IPS DF 6.9 (cell line): ENCODE data around the gene ISG15.
"Not testable (repeated sequence)": the region's sequence is repeated elsewhere in the genome, so short reads cannot be mapped to it uniquely, and the experiment has no call there.

Source experiments
- DNase-seq: peaks from one replicate; pipeline ENCODE4 v3.0.0-alpha.2; 2013; ENCODE audit warnings: low read depth, low spot score
- H3K27ac ChIP-seq: one replicate; pipeline ENCODE4 v1.5.1; 2013; ENCODE audit warnings: low read length, control low read depth
- H3K27me3 ChIP-seq: 2 replicates; pipeline ENCODE4 v1.6.1; 2013; ENCODE audit warnings: mild to moderate bottlenecking, low read length; ENCODE audit not compliant: control insufficient read depth, insufficient read depth
- H3K36me3 ChIP-seq: 2 replicates; pipeline ENCODE4 v1.6.1; 2013; ENCODE audit warnings: low read length; ENCODE audit not compliant: control insufficient read depth, insufficient read depth
- H3K4me1 ChIP-seq: 2 replicates; pipeline ENCODE4 v1.6.1; 2013; ENCODE audit warnings: low read length; ENCODE audit not compliant: control insufficient read depth, insufficient read depth
- H3K4me3 ChIP-seq: 2 replicates; pipeline ENCODE4 v1.5.1; 2013; ENCODE audit warnings: mild to moderate bottlenecking, low read length
- H3K9me3 ChIP-seq: 2 replicates; pipeline ENCODE4 v1.6.1; 2013; ENCODE audit warnings: low read length, inconsistent platforms; ENCODE audit not compliant: control insufficient read depth, insufficient read depth
- WGBS: extraction: QIAGEN DNeasy Blood & Tissue Kit; methylation state at CpG from one replicate; pipeline ENCODE4 v1.1.7; 2013; ENCODE audit warnings: mixed read lengths, missing lambda C conversion rate; ENCODE audit not compliant: insufficient read length, insufficient coverage; 5-methylcytosine and 5-hydroxymethylcytosine counted together

The ISG15 gene

GRCh38 chr1:1022302-1023009 is 9.2 kb downstream of the ISG15 start:
- peaks cover 27% of the 10 kb centered on the region for H3K4me1 ChIP-seq
- no peaks in the 10 kb centered on the region for H3K27me3 ChIP-seq
- 0 out of 2 replicates have a peak, but pooled peaks cover 2% of the 10 kb centered on the region for H3K36me3 ChIP-seq
- no peaks in the 10 kb centered on the region for H3K9me3 ChIP-seq
- WGBS: no CpG with 5 or more reads among the region's 27 CpGs
- no peak overlapping the region for H3K27ac ChIP-seq
- DNase-seq: no peak
- H3K4me3 ChIP-seq: no peak overlapping the region

- no peaks in the 10 kb centered on the region for H3K27me3 ChIP-seq
- 0 out of 2 replicates have a peak, but pooled peaks cover 7% of the 10 kb centered on the region for H3K36me3 ChIP-seq
- H3K9me3 ChIP-seq: no peaks in the 10 kb centered on the region
- no peak overlapping the region for H3K27ac ChIP-seq
- DNase-seq: no peak
- H3K4me1 ChIP-seq: peaks cover 27% of the 10 kb centered on the region
- no peak overlapping the region for H3K4me3 ChIP-seq
- no CpG with 5 or more reads among the region's 13 CpGs for WGBS
These were observed 10.4 kb downstream of the ISG15 start for GRCh38 chr1:1023700-1024099.

GRCh38 chr1:1024149-1024770 is 11.0 kb downstream of the ISG15 start:
- no CpG with 5 or more reads among the region's 9 CpGs for WGBS
- Histone ChIP-seq H3K27ac (no peak overlapping the region), H3K27me3 (no peaks in the 10 kb centered on the region), H3K9me3 (no peaks in the 10 kb centered on the region), H3K36me3 (0 out of 2 replicates have a peak, but pooled peaks cover 7% of the 10 kb centered on the region), H3K4me1 (peaks cover 27% of the 10 kb centered on the region), H3K4me3 (no peak overlapping the region)
- no peak for DNase-seq

- Histone ChIP-seq H3K27ac (no peak overlapping the region), H3K27me3 (no peaks in the 10 kb centered on the region), H3K4me1 (peaks cover 27% of the 10 kb centered on the region)
These were observed 11.7 kb downstream of the ISG15 start for GRCh38 chr1:1024771-1025699.

GRCh38 chr1:1025730-1026129 is 12.4 kb downstream of the ISG15 start:
- no peak for DNase-seq
- Histone ChIP-seq H3K27ac (no peak overlapping the region), H3K4me1 (peaks cover 27% of the 10 kb centered on the region), H3K36me3 (0 out of 2 replicates have a peak, but pooled peaks cover 7% of the 10 kb centered on the region), H3K4me3 (no peak overlapping the region), H3K27me3 (no peaks in the 10 kb centered on the region), H3K9me3 (no peaks in the 10 kb centered on the region)
- WGBS: no CpG with 5 or more reads among the region's 10 CpGs

More at GRCh38 chr1:1024771-1025699, 11.7 kb downstream of the ISG15 start:
- Histone ChIP-seq H3K36me3 (0 out of 2 replicates have a peak, but pooled peaks cover 7% of the 10 kb centered on the region), H3K4me3 (no peak overlapping the region), H3K9me3 (no peaks in the 10 kb centered on the region)
- WGBS: no CpG with 5 or more reads among the region's 31 CpGs
- DNase-seq: no peak

GRCh38 chr1:1026599-1027413 is 13.5 kb downstream of the ISG15 start:
- WGBS: no CpG with 5 or more reads among the region's 21 CpGs
- H3K9me3 ChIP-seq: no peaks in the 10 kb centered on the region
- no peak for DNase-seq
- H3K4me3 ChIP-seq: no peak overlapping the region
- H3K36me3 ChIP-seq: 0 out of 2 replicates have a peak, but pooled peaks cover 7% of the 10 kb centered on the region
- no peak overlapping the region for H3K27ac ChIP-seq
- H3K27me3 ChIP-seq: no peaks in the 10 kb centered on the region
- H3K4me1 ChIP-seq: peaks cover 26% of the 10 kb centered on the region

- 0 out of 2 replicates have a peak, but pooled peaks cover 7% of the 10 kb centered on the region for H3K36me3 ChIP-seq
- WGBS: no CpG with 5 or more reads among the region's 17 CpGs
- H3K27ac ChIP-seq: no peak overlapping the region
- no peaks in the 10 kb centered on the region for H3K27me3 ChIP-seq
- H3K4me1 ChIP-seq: peaks cover 27% of the 10 kb centered on the region
- no peaks in the 10 kb centered on the region for H3K9me3 ChIP-seq
- no peak for DNase-seq
- H3K4me3 ChIP-seq: no peak overlapping the region
These were observed 14.5 kb downstream of the ISG15 start for GRCh38 chr1:1027791-1028190.

GRCh38 chr1:1030867-1031658 is 17.8 kb downstream of the ISG15 start:
- not testable (repeated sequence) for DNase-seq, H3K9me3 ChIP-seq, H3K4me3 ChIP-seq, H3K4me1 ChIP-seq, H3K27me3 ChIP-seq, H3K27ac ChIP-seq
- H3K36me3 ChIP-seq: peaks cover 12% of the 10 kb centered on the region; the same call in 1 of the 2 replicates
- no CpG with 5 or more reads among the region's 7 CpGs for WGBS

GRCh38 chr1:1031659-1032235 is 18.4 kb downstream of the ISG15 start:
- no peak overlapping the region for H3K27ac ChIP-seq

More at GRCh38 chr1:1031659-1032235, 18.4 kb downstream of the ISG15 start:
- WGBS: no CpG with 5 or more reads among the region's 11 CpGs
- no peaks in the 10 kb centered on the region for H3K27me3 ChIP-seq
- H3K9me3 ChIP-seq: no peaks in the 10 kb centered on the region
- peaks cover 12% of the 10 kb centered on the region; the same call in 1 of the 2 replicates for H3K36me3 ChIP-seq
- no peak for DNase-seq
- H3K4me1 ChIP-seq: peaks cover 8% of the 10 kb centered on the region
- H3K4me3 ChIP-seq: no peak overlapping the region
